GM19025 (cell line): ENCODE results near the gene MBTD1.

Experiments
- ATAC-seq: cut with Tn5 transposase; IDR thresholded peaks from one replicate; pipeline ENCODE4 v1.9.1; 2021; ENCODE audit warnings: mild to moderate bottlenecking, low read depth, moderate library complexity; ENCODE audit not compliant: unreplicated experiment

Gene MBTD1

DNA sequence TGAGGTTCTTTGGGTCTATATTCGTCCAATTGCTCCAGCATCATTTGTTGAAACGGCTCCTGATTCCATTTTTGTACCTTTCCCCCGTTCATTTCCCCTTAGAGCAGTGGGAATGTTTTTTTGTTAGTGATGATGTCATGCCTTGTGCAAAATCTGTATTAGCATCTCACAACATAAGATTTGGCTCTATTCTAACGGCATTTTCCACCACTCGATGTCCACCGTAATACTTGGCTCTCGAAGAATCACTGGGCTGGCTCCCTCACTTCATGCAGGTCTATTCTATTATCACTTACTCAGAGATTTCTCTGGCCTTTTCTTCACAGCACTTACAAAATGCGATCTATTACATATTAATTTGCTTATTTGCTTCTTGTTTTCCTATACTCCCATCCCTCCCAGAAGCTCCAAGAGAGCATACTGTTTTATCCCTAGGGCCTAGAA, 107.1 kb downstream of the MBTD1 start:
- ATAC-seq, result no peak

DNA sequence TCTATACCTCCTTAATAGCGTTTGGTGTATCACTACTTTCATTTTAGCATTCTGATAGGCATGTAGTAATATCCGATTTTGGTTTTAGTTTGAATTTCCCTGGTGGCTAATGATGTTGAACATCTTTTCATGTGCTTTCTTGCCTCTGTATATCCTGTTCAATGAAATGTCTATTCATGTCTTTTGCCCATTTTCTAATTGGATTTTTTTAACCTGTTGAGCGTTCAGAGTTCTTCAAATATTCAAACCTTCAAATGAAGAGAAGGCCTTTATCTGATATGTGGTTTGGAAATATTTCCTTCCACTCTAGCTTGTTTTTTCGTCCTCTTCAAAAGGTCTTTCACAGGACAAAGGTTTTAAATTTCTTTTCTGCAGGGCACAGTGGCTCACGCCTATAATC, 108.9 kb downstream of the MBTD1 start:
- ATAC-seq, result no peak

DNA sequence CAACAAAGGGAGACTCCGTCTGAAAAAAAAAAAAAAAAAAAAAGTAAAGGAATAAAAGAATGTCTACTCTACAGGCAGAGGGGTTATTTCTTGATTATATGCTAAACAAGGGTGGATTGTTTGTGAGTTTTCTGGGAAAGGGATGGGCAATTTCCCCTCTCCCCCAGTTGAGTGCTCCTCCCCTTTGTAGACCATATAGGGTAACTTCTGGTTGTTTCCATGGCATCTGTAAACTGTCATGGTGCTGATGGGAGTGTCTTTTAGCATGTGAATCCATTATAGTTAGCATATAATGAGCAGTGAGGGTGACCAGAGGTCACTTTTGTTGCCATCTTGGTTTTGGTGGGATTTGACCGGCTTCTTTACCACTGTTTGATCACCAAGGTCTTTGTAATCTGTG, 110.7 kb downstream of the MBTD1 start:
- ATAC-seq, result no peak

DNA sequence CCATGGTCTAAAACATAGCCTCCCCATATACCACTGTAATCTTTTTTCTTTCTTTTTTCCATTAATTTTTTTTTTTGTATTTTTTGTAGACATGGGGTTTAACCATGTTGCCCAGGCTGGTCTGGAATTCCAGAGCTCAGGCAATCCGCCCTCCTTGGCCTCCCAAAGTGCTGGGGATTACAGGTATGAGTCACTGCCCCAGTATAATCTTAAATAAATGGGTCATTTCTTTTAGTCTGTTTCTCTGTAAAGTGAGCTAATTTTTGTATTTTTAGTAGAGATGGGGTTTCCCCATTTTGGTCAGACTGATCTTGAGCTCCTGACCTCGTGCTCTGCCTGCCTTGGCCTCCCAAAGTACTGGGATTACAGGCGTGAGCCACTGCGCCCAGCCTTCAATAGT, 112.2 kb downstream of the MBTD1 start:
- no peak for ATAC-seq

DNA sequence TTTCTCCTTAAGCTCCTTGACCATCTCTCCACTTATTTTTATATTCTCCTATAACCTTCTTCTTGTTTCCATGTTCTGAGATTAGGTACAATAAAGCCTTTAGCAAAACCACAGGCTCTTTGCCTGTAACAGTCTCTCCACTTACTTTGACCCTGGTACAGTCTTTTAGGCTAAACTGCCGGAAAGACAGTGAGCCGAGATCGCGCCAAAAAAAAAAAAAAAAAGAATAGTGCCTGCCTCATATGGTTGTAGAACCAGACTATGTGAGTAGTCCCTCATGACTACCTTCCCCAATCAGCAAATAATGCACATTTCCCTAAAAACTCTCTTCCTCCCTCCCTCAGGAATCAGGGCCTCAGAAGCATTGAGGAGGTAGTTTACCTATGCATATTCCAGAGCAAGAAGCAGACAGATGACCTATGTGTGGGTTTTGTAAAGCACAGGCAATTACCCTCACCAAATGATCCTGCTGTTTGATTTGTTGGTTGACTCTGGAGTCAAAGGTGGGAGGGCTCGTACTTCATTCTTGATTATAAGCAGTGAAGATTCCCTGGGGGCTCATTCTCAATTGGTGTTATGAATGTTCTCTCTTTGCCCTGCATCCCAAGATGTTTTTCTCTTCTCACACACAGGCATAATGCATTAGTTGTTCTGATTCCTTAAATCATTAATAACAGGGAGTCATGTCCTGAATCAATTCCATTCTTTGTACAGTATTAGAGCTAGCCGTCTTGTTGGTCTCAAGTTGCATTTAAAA, 115.4 kb downstream of the MBTD1 start:
- ATAC-seq, result no peak

DNA sequence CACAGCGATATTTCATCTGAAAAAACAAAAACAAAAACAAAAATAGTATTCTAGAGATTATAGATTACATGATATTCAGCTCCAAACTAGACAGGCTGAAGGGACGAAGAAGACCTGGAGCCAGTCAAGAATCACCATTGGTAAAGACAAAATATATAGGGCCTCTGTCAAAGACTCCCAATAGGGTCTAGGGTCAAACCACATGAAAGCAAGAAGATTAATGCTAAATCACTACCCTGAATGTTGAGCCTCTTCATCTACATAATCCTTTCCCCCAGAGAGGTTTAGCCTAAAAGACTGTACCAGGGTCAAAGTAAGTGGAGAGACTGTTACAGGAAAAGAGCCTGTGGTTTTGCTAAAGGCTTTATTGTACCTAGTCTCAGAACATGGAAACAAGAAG, 117.3 kb downstream of the MBTD1 start:
- no peak for ATAC-seq

DNA sequence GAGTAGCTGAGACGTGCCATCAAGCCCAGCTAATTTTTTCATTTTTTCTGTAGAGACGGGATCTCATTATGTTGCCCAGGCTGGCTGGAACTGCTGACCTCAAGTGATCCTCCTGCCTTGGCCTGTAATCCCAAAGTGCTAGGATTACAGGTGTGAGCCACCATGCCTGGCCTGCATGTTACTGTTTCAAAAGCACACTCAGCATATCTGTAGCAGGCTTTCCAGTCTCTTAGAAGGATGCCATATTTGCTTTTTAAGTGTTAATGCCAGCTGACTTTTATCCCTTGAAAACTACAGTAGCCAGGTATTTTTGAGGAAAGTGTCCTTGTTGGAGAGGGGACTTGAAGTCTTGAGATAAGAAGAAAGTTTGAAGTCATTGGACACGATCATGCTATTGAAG, 123.9 kb downstream of the MBTD1 start:
- no peak for ATAC-seq

DNA sequence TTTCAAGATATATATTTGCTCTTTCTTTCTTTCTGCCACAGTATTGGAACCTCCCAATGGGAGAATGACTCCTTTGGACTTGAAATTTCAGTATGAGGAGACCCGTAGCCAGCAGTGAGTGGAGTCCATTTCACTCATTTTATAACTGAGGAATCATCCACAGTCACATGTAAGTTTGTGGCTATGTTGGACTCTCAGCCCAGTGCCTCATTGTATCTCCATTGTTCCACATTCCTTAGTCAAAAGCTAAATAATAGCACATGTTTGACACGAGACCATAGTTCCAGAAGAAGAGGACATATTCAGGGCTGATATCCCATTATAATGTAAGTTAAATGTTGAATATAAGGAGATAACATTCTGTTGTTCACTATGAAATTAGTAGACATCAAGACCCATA, 126.5 kb downstream of the MBTD1 start:
- ATAC-seq, result no peak

- peak; percentile 68 for ATAC-seq
Observed at GRCh38 chr17:51132964-51133319, 126.9 kb downstream of the MBTD1 start.

DNA sequence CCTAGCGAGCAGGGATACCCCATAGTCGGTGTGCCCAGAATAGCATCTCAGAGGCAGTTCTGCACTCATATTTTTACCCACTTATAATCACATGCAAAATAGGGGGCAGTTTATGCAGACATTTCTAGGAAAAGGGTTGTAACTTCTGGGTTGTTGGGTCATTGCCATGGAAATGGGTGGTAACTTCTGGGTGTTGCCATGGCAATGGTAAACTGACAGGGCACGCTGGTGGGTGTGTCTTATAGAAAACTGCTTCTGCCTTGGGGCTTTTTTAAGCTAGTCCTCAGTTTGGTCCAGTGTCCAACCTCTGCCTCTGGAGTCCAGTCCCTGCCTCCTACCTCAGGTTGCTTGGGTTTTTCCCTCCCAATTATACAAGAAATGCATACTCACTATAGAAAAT, 131.8 kb downstream of the MBTD1 start:
- no peak for ATAC-seq
